AG09309 (cell line): Measurements from ENCODE around the gene STON1.
A peak's percentile ranks its signal among the peaks of the same experiment; 100 is the strongest.
"Not testable (repeated sequence)": the region's sequence is repeated elsewhere in the genome, so short reads cannot be mapped to it uniquely, and the experiment has no call there.

Experiments
- DNase-seq: peaks from one replicate; pipeline ENCODE4 v3.0.0-alpha.2; 2010; ENCODE audit warnings: low read depth
- H3K4me3 ChIP-seq: 2 replicates; pipeline ENCODE4 v1.5.1; 2011; ENCODE audit warnings: mild to moderate bottlenecking, low read depth, low read length, moderate library complexity; ENCODE audit not compliant: control insufficient read depth
- CTCF ChIP-seq: IDR thresholded peaks from 2 replicates; pipeline ENCODE4 v1.5.1; 2011; ENCODE audit warnings: mild to moderate bottlenecking, low read depth, low read length, inconsistent platforms; ENCODE audit not compliant: insufficient read depth, control insufficient read depth; ENCODE audit errors: missing control alignments

The STON1 gene

GRCh38 chr2:48620604-48621003 lies 90.7 kb downstream of the STON1 start:
- DNase-seq = no peak
- H3K4me3 ChIP-seq = no peak overlapping the region
- no peak for TF ChIP-seq CTCF

GRCh38 chr2:48622691-48623090 lies 92.7 kb downstream of the STON1 start:
- DNase-seq = peak; percentile 8
- not testable (repeated sequence) for H3K4me3 ChIP-seq

- H3K4me3 ChIP-seq = no peak overlapping the region
- no peak for TF ChIP-seq CTCF
- no peak for DNase-seq
These were observed 94.7 kb downstream of the STON1 start for GRCh38 chr2:48624696-48625095.

- TF ChIP-seq CTCF = no peak
- DNase-seq = no peak
- no peak overlapping the region for H3K4me3 ChIP-seq
These were observed 96.1 kb downstream of the STON1 start for GRCh38 chr2:48626047-48626446.

- no peak overlapping the region for H3K4me3 ChIP-seq
- no peak for DNase-seq
- TF ChIP-seq CTCF = no peak
These were observed 103.2 kb downstream of the STON1 start for GRCh38 chr2:48633143-48633542.

GRCh38 chr2:48635786-48636185 lies 105.8 kb downstream of the STON1 start:
- DNase-seq = no peak
- no peak for TF ChIP-seq CTCF

GRCh38 chr2:48638261-48638660 lies 108.3 kb downstream of the STON1 start:
- TF ChIP-seq CTCF = no peak
- H3K4me3 ChIP-seq = no peak overlapping the region
- DNase-seq = no peak

More at GRCh38 chr2:48635786-48636185, 105.8 kb downstream of the STON1 start:
- H3K4me3 ChIP-seq = no peak overlapping the region
